SK-N-SH (cell line): ENCODE measurements around the gene WWC2. TPM values are rescaled to one million over a fixed set of nuclear protein-coding genes. Genes with fewer than 3 reads are reported as not detected.

Experiments
- CTCF ChIA-PET: fragments of 300-600, 350-600 bp; formaldehyde crosslinking; extraction: SDS; loops from one replicate; lab custom pipeline; 2021; lab: Yijun Ruan, JAX
- POLR2A ChIA-PET: fragments of 350-600 bp; sonication (Branson Sonifier 250); formaldehyde crosslinking; extraction: SDS; loops from one replicate; lab custom pipeline; 2020; ENCODE audit warnings: antibody characterized with exemption, inconsistent platforms; lab: Yijun Ruan, JAX
- DNase-seq: peaks from one replicate; pipeline ENCODE4 v3.0.0; 2012
- H2AFZ ChIP-seq: fragments of 200-600 bp; sonication (generic); 2 replicates; pipeline ENCODE4 v1.8.1; 2016; ENCODE audit warnings: antibody characterized with exemption, mild to moderate bottlenecking, low read depth
- H3F3A ChIP-seq: fragments of 200-600 bp; sonication (generic); replicated peaks from 2 replicates; pipeline ENCODE3; 2016; ENCODE audit warnings: antibody characterized with exemption, mild to moderate bottlenecking; ENCODE audit not compliant: insufficient read depth
- H3K27ac ChIP-seq, 2 experiments: fragments of 200-500 bp in 1 of 2; fragments of 200-600 bp in 1 of 2; sonication (Bioruptor generic) in 1 of 2; sonication (generic), shearing (Covaris generic) in 1 of 2; 2 replicates each; pipeline versions ENCODE4 v1.5.1 to v1.6.1; 2014 to 2016; ENCODE audit warnings: low read depth in 2 of 2, inconsistent platforms in 1 of 2, low read length in 1 of 2, mild to moderate bottlenecking in 1 of 2, mixed read lengths in 1 of 2
- H3K27me3 ChIP-seq: fragments of 200-600 bp; sonication (generic), shearing (Covaris generic); 2 replicates; pipeline ENCODE4 v1.6.1; 2016; ENCODE audit warnings: mixed run types; ENCODE audit not compliant: insufficient read depth
- H3K36me3 ChIP-seq, 2 experiments: fragments of 200-500 bp in 1 of 2; fragments of 200-600 bp in 1 of 2; sonication (Bioruptor generic) in 1 of 2; sonication (generic) in 1 of 2; replicated peaks in 1 of 2; 2 replicates each; pipeline versions ENCODE3 to v1.5.1; 2014 to 2016; ENCODE audit warnings: low read length in 1 of 2, mild to moderate bottlenecking in 1 of 2; ENCODE audit not compliant: insufficient read depth in 2 of 2, control insufficient read depth in 1 of 2
- H3K4me1 ChIP-seq, 2 experiments: fragments of 200-500 bp in 1 of 2; fragments of 200-600 bp in 1 of 2; sonication (Bioruptor generic) in 1 of 2; sonication (generic), shearing (Covaris generic) in 1 of 2; 2 replicates each; pipeline versions ENCODE4 v1.5.1 to v1.6.1; 2014 to 2016; ENCODE audit warnings: low read depth in 1 of 2, low read length in 1 of 2, mixed run types in 1 of 2; ENCODE audit not compliant: insufficient read depth in 2 of 2, control insufficient read depth in 1 of 2
- H3K4me2 ChIP-seq: fragments of 200-600 bp; sonication (generic), shearing (Covaris generic); 2 replicates; pipeline ENCODE4 v1.6.1; 2017; ENCODE audit warnings: mixed run types
- H3K4me3 ChIP-seq, 2 experiments: fragments of 200-500 bp in 1 of 2; fragments of 200-600 bp in 1 of 2; sonication (Bioruptor generic) in 1 of 2; sonication (generic), shearing (Covaris generic) in 1 of 2; 2 replicates each; pipeline versions ENCODE4 v1.5.1 to v1.8.1; 2014 to 2016; ENCODE audit warnings: low read depth in 2 of 2, inconsistent platforms in 1 of 2, low read length in 1 of 2, mild to moderate bottlenecking in 1 of 2, mixed read lengths in 1 of 2, moderate library complexity in 1 of 2
- H3K79me2 ChIP-seq: fragments of 200-600 bp; sonication (generic); 2 replicates; pipeline ENCODE4 v1.8.1; 2017; ENCODE audit warnings: mild to moderate bottlenecking; ENCODE audit not compliant: insufficient read depth
- H3K9ac ChIP-seq: fragments of 200-600 bp; sonication (generic); 2 replicates; pipeline ENCODE4 v1.6.1; 2017; ENCODE audit warnings: mixed run types
- H3K9me2 ChIP-seq: fragments of 200-600 bp; sonication (generic); 2 replicates; pipeline ENCODE4 v1.6.1; 2017; ENCODE audit warnings: mixed run types
- H3K9me3 ChIP-seq: fragments of 200-600 bp; sonication (generic); 2 replicates; pipeline ENCODE4 v1.6.1; 2017; ENCODE audit warnings: mixed run types, mild to moderate bottlenecking, moderate library complexity
- H4K20me1 ChIP-seq: fragments of 200-600 bp; sonication (generic); 2 replicates; pipeline ENCODE4 v1.6.1; 2017; ENCODE audit warnings: mild to moderate bottlenecking, mixed run types; ENCODE audit not compliant: insufficient read depth
- EZH2phosphoT487 ChIP-seq: fragments of 200-600 bp; sonication (generic); IDR thresholded peaks from 2 replicates; pipeline ENCODE4 v1.6.1; 2017; ENCODE audit warnings: low read depth, mixed run types, mild to moderate bottlenecking, antibody characterized with exemption, moderate library complexity, borderline replicate concordance
- FOSL2 ChIP-seq: IDR thresholded peaks from 2 replicates; pipeline ENCODE4 v1.4.0; 2012; ENCODE audit warnings: low read depth, mild to moderate bottlenecking, moderate library complexity, borderline replicate concordance
- FOXJ3 ChIP-seq: sonication (generic); formaldehyde crosslinking; IDR thresholded peaks from 2 replicates; pipeline ENCODE4 v1.5.1; 2020; ENCODE audit warnings: mild to moderate bottlenecking, missing genetic modification reagents
- FOXM1 ChIP-seq: IDR thresholded peaks from 2 replicates; pipeline ENCODE4 v1.4.0; 2012; ENCODE audit warnings: low read depth, mild to moderate bottlenecking
- GABPA ChIP-seq: IDR thresholded peaks from 2 replicates; pipeline ENCODE4 v1.4.0; 2012; ENCODE audit warnings: low read depth, mild to moderate bottlenecking
- JUND ChIP-seq: IDR thresholded peaks from 2 replicates; pipeline ENCODE4 v1.4.0; 2012
- NFIC ChIP-seq: IDR thresholded peaks from 2 replicates; pipeline ENCODE4 v1.4.0; 2012; ENCODE audit warnings: borderline replicate concordance
- NRF1 ChIP-seq: IDR thresholded peaks from 2 replicates; pipeline ENCODE4 v1.6.1; 2012; ENCODE audit warnings: low read depth, mild to moderate bottlenecking, low read length
- POLR2AphosphoS5 ChIP-seq: IDR thresholded peaks from 2 replicates; pipeline ENCODE4 v1.6.1; 2012; ENCODE audit warnings: low read depth, low read length
- RAD21 ChIP-seq: IDR thresholded peaks from 2 replicates; pipeline ENCODE4 v1.6.1; 2012; ENCODE audit warnings: mild to moderate bottlenecking, low read length
- TAF1 ChIP-seq: IDR thresholded peaks from 2 replicates; pipeline ENCODE4 v1.6.1; 2012; ENCODE audit warnings: low read depth, mild to moderate bottlenecking, low read length, moderate library complexity, borderline replicate concordance
- WGBS: methylation state at CpG from one replicate; pipeline ENCODE4 v1.1.6; 2017; ENCODE audit warnings: low lambda C conversion rate; 5-methylcytosine and 5-hydroxymethylcytosine counted together
- polyA plus RNA-seq, 3 experiments: library from polyadenylated mRNA; depleted of rRNA; stranded (reverse); fragments of >200 nt; gene quantifications; 2 replicates each; pipeline ENCODE4 v1.2.3, GENCODE V29; 2012
- TF ChIP-seq, protein P1 (sequence below): IDR thresholded peaks from 2 replicates; pipeline ENCODE4 v1.4.0; 2012; ENCODE audit warnings: low read depth, borderline replicate concordance

The WWC2 gene
- polyA plus RNA-seq, 1 of the 3 experiments (the other 2 are of a cell fraction) = 18.4 TPM

DNA sequence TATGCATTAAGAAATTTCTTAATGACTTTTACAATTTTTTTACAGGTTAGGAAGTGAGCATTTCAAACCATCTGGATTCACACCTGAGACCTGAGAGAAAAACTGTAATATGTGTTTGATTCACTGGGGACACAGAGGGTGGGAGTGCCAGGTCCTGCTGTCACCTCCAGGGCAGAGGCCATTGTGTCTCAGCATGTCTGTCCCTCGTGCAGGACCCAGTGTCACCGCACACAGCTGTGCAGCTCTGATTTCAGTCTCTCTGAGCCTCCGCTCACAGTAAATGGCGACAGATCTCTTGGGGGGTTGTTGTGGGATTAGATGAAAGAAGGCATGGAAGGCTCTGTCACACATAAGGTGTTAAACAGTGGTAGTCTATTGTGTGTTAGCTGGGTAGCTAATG is 246.2 kb downstream of the WWC2 start:
- no peaks in the 10 kb centered on the region for H3K27me3 ChIP-seq
- no peak for DNase-seq
- no peak overlapping the region for H2AFZ ChIP-seq
- WGBS = 90% methylated on average over 2 of the region's 4 CpGs
- peaks cover 2 to 4% of the 10 kb centered on the region in 2 experiments; a peak in 1 of 4 replicates for H3K4me1 ChIP-seq
- H3K9me2 ChIP-seq = no peaks in the 10 kb centered on the region
- no peak overlapping the region for H3K9ac ChIP-seq
- peaks cover 6% of the 10 kb centered on the region for H3F3A ChIP-seq
- no peaks in the 10 kb centered on the region for H3K36me3 ChIP-seq
- H3K4me2 ChIP-seq = no peak overlapping the region
- no peak for TF ChIP-seq NRF1
- TF ChIP-seq EZH2phosphoT487 = no peak
- TF ChIP-seq FOXM1 = no peak
- no peak for TF ChIP-seq FOSL2
- no peak for TF ChIP-seq NFIC
- TF ChIP-seq RAD21 = no peak
- H3K79me2 ChIP-seq = no peaks in the 10 kb centered on the region
- H4K20me1 ChIP-seq = no peaks in the 10 kb centered on the region
- H3K4me3 ChIP-seq = no peak overlapping the region
- no peak overlapping the region for H3K27ac ChIP-seq
- POLR2A ChIA-PET = no interaction called here
- no peaks in the 10 kb centered on the region for H3K9me3 ChIP-seq
- CTCF ChIA-PET = no interaction called here

DNA sequence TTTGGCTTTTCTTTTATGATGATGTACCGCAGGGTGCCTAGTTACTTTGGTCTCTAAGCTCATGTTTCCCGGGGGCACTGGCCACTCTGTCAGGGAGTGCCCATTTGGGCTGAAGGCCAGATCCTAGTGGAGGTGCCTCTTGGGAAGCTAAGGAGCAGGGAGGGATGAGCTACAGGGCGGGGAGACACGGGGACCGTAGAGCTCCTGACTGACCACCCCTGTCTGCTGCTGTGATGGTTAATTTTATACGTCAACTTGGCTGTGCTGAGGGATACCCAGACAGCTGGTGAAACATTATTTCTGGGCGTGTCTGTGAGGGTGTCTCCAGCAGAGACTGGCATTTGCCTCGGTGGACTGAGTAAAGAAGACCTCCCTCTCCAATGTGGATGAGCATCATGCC is 248.1 kb downstream of the WWC2 start:
- H3K9ac ChIP-seq = no peak overlapping the region
- H3K4me3 ChIP-seq = no peak overlapping the region
- no peaks in the 10 kb centered on the region for H3K36me3 ChIP-seq
- no peaks in the 10 kb centered on the region for H3K27me3 ChIP-seq
- 90% methylated on average over 5 of the region's 8 CpGs for WGBS
- TF ChIP-seq POLR2AphosphoS5 = no peak
- no peak for TF ChIP-seq GABPA
- TF ChIP-seq, protein P1, sequence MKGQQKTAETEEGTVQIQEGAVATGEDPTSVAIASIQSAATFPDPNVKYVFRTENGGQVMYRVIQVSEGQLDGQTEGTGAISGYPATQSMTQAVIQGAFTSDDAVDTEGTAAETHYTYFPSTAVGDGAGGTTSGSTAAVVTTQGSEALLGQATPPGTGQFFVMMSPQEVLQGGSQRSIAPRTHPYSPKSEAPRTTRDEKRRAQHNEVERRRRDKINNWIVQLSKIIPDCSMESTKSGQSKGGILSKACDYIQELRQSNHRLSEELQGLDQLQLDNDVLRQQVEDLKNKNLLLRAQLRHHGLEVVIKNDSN = no peak
- TF ChIP-seq FOSL2 = no peak
- TF ChIP-seq JUND = no peak
- TF ChIP-seq TAF1 = no peak
- CTCF ChIA-PET = no interaction called here
- no peaks in the 10 kb centered on the region for H4K20me1 ChIP-seq
- DNase-seq = no peak
- H3K4me1 ChIP-seq = peaks cover 2 to 4% of the 10 kb centered on the region in 2 experiments; a peak in 1 of 4 replicates
- H3K27ac ChIP-seq = no peak overlapping the region
- no peaks in the 10 kb centered on the region for H3K79me2 ChIP-seq
- no peaks in the 10 kb centered on the region for H3K9me3 ChIP-seq
- no peak overlapping the region for H2AFZ ChIP-seq
- H3K4me2 ChIP-seq = no peak overlapping the region
- POLR2A ChIA-PET = no interaction called here
- H3F3A ChIP-seq = peaks cover 3% of the 10 kb centered on the region
- H3K9me2 ChIP-seq = no peaks in the 10 kb centered on the region

DNA sequence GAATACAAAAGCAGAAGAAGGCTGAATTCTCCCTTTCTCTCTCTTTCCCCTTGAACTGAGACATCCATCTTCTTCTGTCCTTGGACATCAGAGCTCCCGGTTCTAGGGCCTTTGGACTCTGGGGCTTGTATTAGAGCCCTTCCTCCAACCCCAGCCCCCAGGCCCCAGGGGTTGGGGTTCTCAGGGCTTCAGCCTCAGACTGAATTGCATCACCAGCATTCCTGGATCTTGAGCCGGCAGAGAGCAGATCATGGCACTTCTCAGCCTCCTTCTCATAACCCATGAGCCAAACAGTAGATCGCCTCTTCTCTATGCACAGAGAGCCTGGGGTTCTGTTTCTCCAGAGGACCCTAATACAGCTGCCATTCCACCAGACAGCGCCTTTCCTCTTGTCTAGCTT is 248.5 kb downstream of the WWC2 start:
- Histone ChIP-seq H4K20me1 (no peaks in the 10 kb centered on the region), H3K9me3 (no peaks in the 10 kb centered on the region), H3K9me2 (no peaks in the 10 kb centered on the region), H3K9ac (no peak overlapping the region), H3K4me3 (no peak overlapping the region), H3K4me1 (peaks cover 2 to 4% of the 10 kb centered on the region in 2 experiments; a peak in 1 of 4 replicates), H3K79me2 (no peaks in the 10 kb centered on the region), H3K36me3 (no peaks in the 10 kb centered on the region), H3K27ac (no peak overlapping the region), H3K27me3 (no peaks in the 10 kb centered on the region), H3F3A (peaks cover 3% of the 10 kb centered on the region), H3K4me2 (no peak overlapping the region), H2AFZ (no peak overlapping the region)
- ChIA-PET CTCF (no interaction called here), POLR2A (no interaction called here)
- WGBS = 93% methylated on average over 4 of the region's 4 CpGs
- no peak for TF ChIP-seq FOXJ3 (CRISPR knock-in tag)
- DNase-seq = no peak
